Activated T-helper 1 cell treated with anti-CD3 and anti-CD28 coated beads, Interleukin-2, amount 50 U/mL, for 16 hours (primary cell): ENCODE data around the gene ACVR1C.
"Not testable (repeated sequence)": the region's sequence is repeated elsewhere in the genome, so short reads cannot be mapped to it uniquely, and the experiment has no call there.

Source experiments
- DNase-seq, 2 donors: peaks; one replicate each; pipeline ENCODE4 v3.0.0-alpha.2; 2020; ENCODE audit warnings: low read depth in 1 of 2, low spot score in 1 of 2

ACVR1C gene

DNA sequence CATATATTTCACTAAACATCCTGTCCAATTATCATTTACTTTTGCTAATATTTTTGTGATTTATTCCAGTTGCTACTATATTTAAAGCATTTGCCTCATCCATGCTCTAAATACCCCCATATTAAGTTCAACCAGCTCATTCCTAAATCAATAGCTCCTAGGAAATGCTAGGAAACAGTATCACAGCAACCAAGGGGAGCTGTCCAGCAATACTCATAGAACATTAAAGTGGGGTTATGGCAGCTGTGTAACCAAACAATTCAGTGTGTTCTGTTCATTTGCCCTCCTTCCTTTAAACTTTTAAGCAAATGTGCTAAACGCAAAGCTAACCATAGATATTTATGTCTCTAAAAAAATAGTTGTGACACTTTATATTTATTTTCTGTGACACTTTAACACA is 41.1 kb downstream of the ACVR1C start:
- no peak for DNase-seq

DNA sequence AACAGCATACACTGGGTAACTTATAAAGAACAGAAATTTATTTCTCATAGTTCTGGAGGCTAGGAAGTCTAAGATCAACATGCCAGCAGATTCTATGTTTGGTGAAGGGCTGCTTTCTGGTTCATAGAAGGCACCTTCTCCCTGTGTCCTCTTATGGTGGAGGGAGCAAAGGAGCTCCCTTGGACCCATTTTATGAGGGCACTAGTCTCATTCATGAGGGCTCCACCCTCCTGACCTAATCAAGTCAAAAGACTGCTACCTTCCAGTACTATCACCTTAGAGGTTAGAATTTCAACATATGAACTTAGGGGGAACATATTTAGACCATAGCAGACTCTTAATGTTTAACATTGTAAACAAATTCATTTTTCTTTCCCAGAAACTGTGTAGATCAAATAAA is 54.5 kb downstream of the ACVR1C start:
- no peak for DNase-seq

DNA sequence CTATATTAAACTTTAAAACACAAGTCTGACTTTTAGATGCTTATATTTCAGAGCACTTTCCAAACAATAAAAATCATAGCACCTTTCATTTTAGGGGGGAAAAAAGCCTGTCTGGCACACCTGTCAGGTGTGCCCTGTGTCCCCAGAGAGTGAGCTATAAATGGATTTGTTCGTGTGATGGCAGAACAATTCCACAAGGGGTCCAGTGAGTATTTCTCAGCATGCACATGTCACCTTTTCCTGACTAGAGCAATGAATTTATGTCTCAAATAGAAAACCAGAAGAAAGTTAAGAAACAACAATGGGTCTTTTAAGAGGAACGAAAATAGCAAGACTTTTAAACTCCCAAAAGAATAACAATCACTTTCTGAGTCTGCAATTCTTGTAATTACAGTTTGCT is 55.9 kb downstream of the ACVR1C start:
- DNase-seq = no peak

DNA sequence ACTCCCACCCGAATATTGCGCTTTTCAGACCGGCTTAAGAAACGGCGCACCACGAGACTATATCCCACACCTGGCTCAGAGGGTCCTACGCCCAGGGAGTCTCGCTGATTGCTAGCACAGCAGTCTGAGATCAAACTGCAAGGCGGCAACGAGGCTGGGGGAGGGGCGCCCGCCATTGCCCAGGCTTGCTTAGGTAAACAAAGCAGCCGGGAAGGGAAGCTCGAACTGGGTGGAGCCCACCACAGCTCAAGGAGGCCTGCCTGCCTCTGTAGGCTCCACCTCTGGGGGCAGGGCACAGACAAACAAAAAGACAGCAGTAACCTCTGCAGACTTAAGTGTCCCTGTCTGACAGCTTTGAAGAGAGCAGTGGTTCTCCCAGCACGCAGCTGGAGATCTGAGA is 62.0 kb downstream of the ACVR1C start:
- DNase-seq = not testable (repeated sequence)

DNA sequence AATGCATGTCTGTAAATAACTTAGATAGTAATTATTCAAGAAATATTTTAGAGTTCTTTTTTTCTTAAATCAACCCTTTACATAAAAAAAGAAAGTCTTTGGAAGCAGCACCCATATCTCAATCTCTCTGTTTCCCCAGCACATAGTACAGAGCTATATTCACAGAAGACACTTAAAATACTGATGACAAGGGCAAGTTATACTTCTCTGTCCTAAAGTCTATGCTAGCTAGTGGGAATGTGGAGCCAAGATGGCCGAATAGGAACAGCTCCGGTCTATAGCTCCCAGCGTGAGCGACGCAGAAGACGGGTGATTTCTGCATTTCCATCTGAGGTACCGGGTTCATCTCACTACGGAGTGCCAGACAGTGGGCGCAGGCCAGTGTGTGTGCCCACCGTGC is 62.6 kb downstream of the ACVR1C start:
- DNase-seq = not testable (repeated sequence)

DNA sequence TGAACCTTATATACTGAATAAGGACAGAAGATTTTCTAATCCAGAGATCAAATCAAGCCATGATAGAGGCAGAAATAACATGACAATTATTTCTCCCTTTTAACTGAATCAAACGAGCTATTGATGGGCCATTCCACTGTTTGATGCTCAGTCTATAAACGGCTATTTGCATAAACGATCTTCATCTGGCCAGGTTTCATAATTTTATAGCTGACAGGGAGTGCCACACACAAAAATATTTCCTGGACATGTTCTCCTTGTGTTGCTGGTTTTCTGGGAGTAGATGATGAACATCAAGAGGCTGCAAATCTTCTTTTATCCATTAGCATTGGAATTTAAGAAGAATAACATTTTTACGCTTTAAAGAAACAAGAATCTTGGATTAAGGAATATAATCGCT is 63.1 kb downstream of the ACVR1C start:
- DNase-seq = no peak

DNA sequence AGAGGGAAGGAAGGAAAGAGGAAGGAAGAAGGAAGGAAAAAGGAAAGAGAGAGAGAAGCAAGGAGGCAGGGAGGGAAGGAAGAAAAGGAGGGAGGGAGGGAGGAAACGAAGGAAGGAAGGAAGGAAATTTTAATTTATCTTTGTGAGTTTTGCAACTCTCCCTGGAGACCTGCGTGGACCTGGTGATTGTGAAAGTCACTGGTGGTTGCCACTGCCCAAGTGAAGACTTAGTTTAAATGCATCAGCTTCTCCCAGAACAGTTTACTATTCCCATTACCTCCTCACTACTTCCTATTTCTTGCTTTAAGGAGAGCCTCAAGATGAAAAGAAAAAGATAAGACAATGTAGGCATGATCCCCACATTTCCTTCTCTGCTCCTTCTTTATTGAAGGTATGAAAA is 68.8 kb downstream of the ACVR1C start:
- DNase-seq = no peak

DNA sequence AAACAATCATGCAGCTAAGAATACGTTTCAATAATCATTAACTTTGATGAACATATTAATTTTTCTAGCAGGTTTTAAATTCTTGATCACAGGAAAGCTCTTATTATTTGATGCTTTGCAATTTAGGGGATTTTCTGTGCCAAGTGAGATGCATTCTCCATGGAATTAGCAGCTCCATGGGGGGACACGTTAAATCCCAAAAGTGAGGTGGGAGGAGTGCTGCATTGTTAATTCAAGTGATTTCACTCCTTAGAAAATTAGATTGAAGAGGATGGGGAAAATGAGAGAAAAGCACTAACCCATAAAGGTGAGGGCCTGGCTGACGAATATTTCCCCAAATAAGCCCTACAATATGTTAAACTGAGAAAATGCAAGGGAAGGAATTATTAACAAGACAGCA is 69.2 kb downstream of the ACVR1C start:
- no peak for DNase-seq

DNA sequence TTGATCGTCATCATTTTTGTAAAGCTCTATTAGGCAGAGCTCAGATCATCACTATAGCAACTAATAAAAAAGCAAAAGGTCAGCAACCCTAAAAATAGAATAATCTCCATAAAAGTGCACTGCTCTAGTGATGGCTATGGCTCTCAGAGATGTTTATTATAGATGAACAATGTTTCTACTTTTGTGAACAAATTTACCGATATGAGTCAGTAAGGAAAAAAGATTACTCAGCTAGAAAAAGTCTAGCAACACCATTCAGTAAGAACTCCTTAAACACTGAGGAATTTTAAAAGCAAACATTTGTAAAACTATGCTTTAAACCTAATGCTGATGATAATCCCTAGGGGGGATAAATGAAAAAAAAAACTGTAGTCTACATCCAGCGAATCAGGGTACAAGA is 69.6 kb downstream of the ACVR1C start:
- no peak for DNase-seq

DNA sequence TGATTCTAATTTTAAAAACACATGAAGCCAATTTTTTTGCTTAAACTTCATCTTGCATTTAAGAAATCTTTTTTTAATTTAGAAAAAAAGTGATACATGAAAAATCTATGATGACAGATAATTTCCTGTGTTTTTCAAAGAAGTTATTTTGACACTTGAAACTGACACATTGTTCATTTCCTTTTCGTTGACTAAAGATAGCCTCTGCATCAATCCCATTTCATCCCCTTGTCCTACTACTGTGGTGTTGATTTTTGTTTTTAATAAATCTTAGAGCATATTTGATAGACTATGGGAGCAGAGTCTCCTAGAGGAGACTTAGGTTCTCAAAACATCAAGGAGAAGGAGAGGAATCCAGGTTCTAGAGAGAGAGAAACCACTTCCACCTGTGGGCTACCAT is 70.9 kb downstream of the ACVR1C start:
- no peak for DNase-seq

DNA sequence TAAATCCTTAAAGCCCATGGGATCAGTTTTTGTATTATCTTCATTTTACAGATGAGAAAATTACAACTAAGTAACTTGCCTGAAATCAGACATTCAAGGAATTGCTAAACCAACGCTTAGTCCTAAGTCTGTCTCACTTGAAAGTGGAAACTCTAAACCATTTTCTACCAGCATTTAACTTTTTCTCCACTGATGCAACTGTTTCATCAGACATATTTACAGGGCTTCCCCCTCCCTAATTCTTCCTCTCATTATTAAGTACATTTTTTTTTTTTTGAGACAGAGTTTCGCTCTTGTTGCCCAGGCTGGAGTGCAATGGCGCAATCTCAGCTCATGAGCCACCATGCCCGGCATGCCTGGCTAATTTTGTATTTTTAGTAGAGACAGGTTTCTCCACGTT is 88.6 kb downstream of the ACVR1C start:
- DNase-seq = no peak

DNA sequence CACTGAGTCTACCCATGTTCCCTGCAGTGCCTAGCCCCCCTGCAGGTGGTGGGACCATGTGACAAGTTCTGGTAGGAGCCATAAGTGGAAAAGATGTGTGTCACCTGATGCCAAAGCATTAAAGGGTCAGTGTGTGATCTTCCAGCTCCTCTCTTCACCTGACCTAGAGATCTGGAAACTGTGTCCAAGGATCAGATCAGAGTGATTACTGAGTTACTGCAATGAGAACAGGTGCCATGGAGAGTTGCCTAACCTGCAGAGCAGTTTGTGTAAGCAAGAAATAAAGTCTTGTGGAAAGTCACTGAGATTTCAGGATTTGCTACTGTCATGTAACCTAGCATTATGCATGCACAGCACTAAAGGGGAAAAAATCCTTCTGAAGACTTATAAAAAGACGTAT is 90.6 kb downstream of the ACVR1C start:
- DNase-seq = no peak

DNA sequence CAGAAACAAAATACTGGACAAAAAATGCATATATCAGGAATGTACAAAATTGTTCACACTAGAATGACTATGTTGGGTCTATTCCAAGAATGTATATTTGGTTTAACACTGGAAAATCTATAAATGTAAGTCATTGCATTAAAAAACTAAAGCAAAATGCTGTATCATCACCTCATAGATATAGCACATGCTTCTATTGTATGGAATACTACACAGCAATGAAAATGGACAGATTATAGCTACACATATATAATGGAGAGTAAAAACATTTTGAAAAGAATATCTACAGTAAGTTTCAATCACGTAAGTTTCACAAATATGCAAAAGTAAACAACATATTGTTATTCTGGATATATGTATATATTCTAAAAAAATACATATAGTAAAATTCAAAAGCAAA is 91.8 kb downstream of the ACVR1C start:
- no peak for DNase-seq

DNA sequence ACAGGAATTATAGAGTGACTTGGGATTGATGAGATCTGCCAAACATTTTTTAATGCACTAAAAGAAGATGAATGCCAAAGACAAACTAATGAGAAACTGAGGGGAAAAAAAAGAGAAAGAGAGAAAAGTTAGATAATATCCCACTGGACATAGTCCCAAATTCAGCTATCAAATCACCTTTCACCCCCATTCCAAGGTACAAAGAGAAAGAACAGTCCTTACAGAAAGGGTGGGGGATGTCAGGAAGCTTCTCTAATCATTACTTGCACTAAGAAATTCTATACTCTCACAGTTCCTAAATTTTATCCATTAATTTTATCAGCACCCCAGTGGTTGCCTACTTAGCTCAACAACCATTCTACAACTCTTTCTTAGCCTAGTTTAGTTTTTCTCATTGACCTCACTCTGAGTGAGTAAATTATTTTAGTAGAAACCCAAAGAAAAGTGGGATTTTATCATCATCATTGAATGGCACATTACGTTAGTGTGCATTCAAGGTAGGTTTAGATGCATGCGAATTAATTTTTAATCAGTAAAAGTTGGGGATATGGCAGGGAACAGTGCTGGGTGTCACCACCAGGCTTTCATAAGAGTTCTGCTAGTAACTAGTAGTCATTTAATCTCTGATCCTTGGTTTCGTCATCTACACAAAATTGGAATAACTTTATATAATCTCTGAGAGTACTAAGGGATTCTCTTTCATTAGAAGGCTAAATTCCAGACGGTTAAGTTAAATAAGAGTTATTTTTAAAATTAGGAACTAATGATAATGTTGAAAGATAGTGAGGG is 99.5 kb downstream of the ACVR1C start:
- no peak for DNase-seq

DNA sequence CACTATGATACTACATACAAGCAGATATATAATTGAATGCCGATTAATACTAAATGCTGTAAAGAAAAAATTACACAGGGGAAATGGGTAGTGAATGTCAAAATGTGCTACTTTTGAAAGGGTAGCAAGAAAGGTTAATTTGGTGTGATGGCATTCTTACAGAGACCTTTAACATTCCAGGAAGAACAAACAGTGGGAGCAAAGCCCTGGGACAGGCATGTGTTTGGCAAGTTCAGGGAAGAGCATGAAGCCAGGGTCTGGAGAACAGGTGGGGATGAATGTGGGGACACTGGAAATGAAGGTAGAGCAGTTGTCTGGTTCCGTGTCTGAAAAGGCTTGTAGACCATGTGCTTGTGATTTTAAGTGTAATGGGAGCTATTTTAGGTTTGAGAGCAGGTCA is 102.6 kb downstream of the ACVR1C start:
- no peak for DNase-seq

DNA sequence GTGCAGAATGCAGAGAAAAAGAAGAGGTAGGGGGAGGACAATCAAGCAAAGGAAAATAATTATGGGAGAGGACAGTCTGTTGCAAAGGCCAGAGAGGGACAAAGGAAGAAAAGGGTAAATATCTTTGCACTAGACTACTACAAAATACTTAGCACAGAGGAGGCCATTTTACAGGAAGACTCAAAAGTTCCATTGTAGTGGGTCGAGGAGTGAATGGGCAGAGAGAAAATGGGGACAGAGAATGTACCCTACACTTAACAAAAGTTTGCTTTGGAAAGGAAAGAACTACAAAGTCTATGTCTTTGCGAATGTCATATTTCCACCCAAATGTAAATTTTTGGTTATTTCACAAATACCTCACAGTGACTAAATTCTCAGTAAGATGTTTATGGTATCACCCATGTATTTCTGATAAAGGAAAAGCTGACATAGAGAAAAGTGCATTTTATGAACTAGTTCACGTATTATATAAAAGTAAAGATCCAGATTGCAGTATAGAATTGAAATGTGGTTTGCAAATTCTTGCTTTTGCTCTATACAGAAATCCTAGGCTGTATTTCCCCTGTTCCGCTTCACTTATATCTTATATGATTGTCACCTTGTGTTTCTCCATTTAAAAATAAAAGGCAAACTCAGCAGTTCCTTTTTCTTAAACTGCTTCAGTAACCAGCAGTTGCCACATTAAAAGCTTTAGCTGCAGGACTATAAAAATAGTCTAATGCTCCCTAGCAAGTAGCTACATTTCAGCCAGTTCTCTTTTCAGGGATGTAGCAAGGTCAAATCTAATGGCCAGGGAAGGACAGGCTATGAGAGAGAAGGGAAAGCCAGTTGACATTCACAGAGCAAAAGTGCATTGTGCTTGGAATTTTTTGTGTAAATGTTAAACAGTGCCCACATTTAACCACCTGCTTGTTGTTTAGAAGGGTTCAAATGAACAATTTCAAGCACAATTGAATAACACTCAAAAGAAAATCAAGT is 105.1 kb downstream of the ACVR1C start:
- no peak for DNase-seq

DNA sequence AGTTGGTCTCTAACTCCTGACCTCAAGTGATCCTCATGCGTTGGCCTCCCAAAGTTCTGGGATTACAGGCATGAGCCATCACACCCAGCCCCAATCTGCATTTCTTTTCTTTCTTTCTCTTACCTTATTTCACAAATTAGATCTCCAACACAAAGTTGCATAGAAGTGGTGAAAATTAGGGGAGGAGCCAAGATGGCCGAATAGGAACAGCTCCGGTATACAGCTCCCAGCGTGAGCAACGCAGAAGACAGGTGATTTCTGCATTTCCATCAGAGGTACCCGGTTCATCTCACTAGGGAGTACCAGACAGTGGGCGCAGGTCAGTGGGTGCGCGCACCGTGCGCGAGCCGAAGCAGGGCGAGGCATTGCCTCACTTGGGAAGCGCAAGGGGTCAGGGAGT is 113.7 kb downstream of the ACVR1C start:
- not testable (repeated sequence) for DNase-seq

DNA sequence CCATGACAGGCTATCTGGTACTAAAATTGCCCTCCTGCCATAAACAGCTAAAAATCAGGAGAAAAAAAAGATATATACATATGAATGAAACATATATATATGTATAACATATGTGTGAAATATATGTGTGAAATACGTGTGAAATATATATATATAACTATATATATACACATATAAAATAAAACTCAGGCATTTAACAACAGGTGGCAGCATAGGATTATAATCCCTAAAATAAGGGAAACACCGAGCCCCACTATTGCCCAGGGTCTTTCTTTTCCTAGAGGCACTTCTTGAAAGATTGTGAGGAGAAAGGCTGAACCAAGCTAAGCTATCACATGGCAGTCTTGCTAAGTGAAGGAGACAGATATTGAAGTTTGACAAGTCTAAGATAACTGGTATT is 118.9 kb downstream of the ACVR1C start:
- no peak for DNase-seq

DNA sequence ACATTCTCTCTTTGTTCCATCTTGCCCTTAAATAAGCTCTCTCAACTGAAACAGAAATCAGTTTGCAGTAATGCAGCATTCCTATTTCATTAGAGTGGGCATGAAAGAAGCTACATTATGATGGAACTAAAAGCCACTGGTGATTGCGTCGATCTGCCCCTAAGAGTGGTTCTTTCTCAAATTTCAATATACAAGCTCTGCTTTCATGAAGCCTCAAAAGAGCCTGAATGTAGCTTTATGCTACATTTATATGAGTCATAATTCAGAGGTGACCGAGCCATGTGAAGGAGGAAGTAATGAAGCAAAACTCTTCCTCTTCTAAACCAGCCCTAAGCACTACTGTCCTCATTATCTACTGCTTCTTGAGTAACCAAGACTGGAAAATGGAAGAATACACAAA is 120.0 kb downstream of the ACVR1C start:
- no peak for DNase-seq

DNA sequence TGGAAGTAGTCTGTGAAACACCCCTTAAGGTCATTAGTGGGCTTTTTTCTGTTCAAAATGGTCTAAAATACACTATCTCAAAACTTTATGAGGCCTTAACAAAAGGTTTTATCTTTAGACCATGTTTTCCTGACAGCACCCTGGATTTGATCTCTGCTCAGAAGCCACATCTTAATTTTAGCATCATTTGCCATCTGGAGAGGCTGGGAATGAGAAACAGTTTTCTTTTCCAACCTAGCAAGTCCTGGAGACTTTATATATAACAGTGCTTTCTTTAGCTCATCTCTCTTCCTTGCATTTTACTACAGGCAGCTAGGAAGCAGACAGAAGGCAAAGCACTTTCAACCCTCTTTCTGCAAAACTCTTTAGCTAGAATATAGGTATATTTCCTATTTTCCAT is 122.1 kb downstream of the ACVR1C start:
- no peak for DNase-seq

DNA sequence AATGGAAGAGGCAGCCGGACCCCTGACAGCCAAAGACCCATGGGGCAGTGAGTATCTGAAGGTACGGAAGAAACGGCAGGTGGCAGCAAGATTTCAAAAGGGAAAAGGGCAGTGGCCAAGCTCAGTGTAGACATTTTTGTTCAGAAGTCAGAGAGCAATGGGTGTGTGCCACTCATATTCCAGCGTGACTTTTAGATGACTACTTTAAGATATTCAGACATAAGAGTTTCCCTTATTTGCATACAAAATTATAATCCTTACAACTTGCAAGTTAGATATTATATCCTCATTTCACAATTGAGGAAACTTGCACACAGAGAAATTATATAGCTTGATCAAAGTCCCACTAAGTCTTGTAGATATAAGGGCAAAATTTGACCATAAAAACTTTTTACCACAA is 124.0 kb downstream of the ACVR1C start:
- no peak for DNase-seq

DNA sequence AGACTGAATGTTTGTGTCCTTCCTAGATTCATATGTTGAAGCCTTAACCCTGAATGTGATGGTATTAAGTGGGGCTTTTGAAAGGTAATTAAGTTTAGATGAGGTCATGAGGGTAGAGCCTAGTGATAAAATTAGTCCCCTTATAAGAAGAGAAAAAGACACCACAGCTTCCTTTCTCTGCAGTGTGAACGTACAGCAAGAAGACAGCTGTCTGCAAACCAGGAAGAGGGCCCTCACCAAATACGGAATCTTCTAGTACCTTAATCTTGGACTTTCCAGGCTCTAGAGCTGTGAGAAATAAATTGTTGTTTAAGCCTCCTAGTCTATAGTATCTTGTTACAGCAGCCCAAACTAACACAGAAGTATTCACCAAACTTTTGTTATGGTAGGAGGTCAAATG is 127.6 kb downstream of the ACVR1C start:
- no peak for DNase-seq
